ENCODE data around the gene LIAS.
A peak's percentile ranks its signal among the peaks of the same experiment; 100 is the strongest.
"Not testable (repeated sequence)": the region's sequence is repeated elsewhere in the genome, so short reads cannot be mapped to it uniquely, and the experiment has no call there.

LIAS gene

GRCh38 chr4:39458505-39459300, at the start of gene LIAS, which contains the start of gene RPL9:
Gene LIAS (plus strand): TSS chr4:39459056. CDS start chr4:39459118, 62 bp downstream.
Gene RPL9 (minus strand): TSS chr4:39458922. CDS start chr4:39458439, 483 bp downstream.
- DNase-seq, result peak; percentile 87

- DNase-seq, result no peak
These were observed 48.4 kb upstream of the LIAS start for GRCh38 chr4:39410415-39410814.

- DNase-seq, result not testable (repeated sequence)
These were observed 47.3 kb upstream of the LIAS start for GRCh38 chr4:39411561-39411960.

- no peak for DNase-seq
These were observed 43.1 kb upstream of the LIAS start for GRCh38 chr4:39415678-39416283.

- DNase-seq, result no peak
These were observed 36.6 kb upstream of the LIAS start for GRCh38 chr4:39422247-39422646.

GRCh38 chr4:39425297-39425696, 33.6 kb upstream of the LIAS start:
- not testable (repeated sequence) for DNase-seq

- no peak for DNase-seq
These were observed 32.1 kb upstream of the LIAS start for GRCh38 chr4:39426728-39427127.

- peak; percentile 21 for DNase-seq
These were observed 31.2 kb upstream of the LIAS start for GRCh38 chr4:39427520-39428114.

GRCh38 chr4:39429476-39430334, 29.2 kb upstream of the LIAS start:
- DNase-seq, result no peak

GRCh38 chr4:39433878-39434492, 24.9 kb upstream of the LIAS start:
- DNase-seq, result no peak

- DNase-seq, result no peak
These were observed 22.9 kb upstream of the LIAS start for GRCh38 chr4:39435659-39436563.

GRCh38 chr4:39441593-39441992, 17.3 kb upstream of the LIAS start:
- DNase-seq, result no peak

- no peak for DNase-seq
These were observed 15.9 kb upstream of the LIAS start for GRCh38 chr4:39442998-39443397.

GRCh38 chr4:39446483-39446841, 12.4 kb upstream of the LIAS start:
- no peak for DNase-seq

- no peak for DNase-seq
These were observed 11.8 kb upstream of the LIAS start for GRCh38 chr4:39446842-39447573.

- DNase-seq, result no peak
These were observed 8.2 kb upstream of the LIAS start for GRCh38 chr4:39450618-39451017.

- DNase-seq, result no peak
These were observed 7.3 kb upstream of the LIAS start for GRCh38 chr4:39451423-39452023.

GRCh38 chr4:39452153-39452859, 6.5 kb upstream of the LIAS start:
- DNase-seq, result no peak

GRCh38 chr4:39452860-39453587, 5.8 kb upstream of the LIAS start:
- no peak for DNase-seq

Data from NCI-H510A treated with DMSO at 0.1 percent for 48 hours (cell line).